HL-60 (cell line): ENCODE data around the gene TMEFF2.

Experiments
- DNase-seq, 2 experiments: peaks; one replicate each; pipeline ENCODE4 v3.0.0-alpha.2; 2010 to 2020; ENCODE audit warnings: low read depth in 1 of 2, low spot score in 1 of 2
- H3K27ac ChIP-seq: fragments of 250-450 bp; sonication (Bioruptor Pico); replicated peaks from 2 replicates; pipeline ENCODE4 v1.5.1; 2020; ENCODE audit warnings: mild to moderate bottlenecking, moderate library complexity
- H3K27me3 ChIP-seq: fragments of 250-450 bp; sonication (Bioruptor Pico); 2 replicates; pipeline ENCODE4 v1.5.1; 2021; ENCODE audit warnings: mild to moderate bottlenecking, moderate library complexity; ENCODE audit not compliant: insufficient read depth, poor library complexity, severe bottlenecking
- H3K4me3 ChIP-seq: replicated peaks from 2 replicates; pipeline ENCODE4 v1.5.1; 2011; ENCODE audit warnings: mild to moderate bottlenecking, control low read depth, low read length; ENCODE audit not compliant: insufficient read depth
- CTCF ChIP-seq: IDR thresholded peaks from one replicate; pipeline ENCODE4 v1.5.1; 2011; ENCODE audit warnings: low read length, control low read depth, inconsistent platforms; ENCODE audit not compliant: insufficient read depth
- GABPA ChIP-seq: IDR thresholded peaks from 2 replicates; pipeline ENCODE4 v1.6.1; 2012; ENCODE audit warnings: low read depth
- POLR2AphosphoS5 ChIP-seq: IDR thresholded peaks from 2 replicates; pipeline ENCODE4 v1.6.1; 2012; ENCODE audit warnings: low read depth
- REST ChIP-seq: IDR thresholded peaks from 2 replicates; pipeline ENCODE4 v1.6.1; 2012; ENCODE audit warnings: low read depth; ENCODE audit not compliant: insufficient replicate concordance
- SPI1 ChIP-seq: IDR thresholded peaks from 2 replicates; pipeline ENCODE4 v1.6.1; 2012; ENCODE audit warnings: low read depth, mild to moderate bottlenecking, borderline replicate concordance

The TMEFF2 gene

GRCh38 chr2:191929288-191929687 lies 265.4 kb downstream of the TMEFF2 start:
- DNase-seq, result no peak
- H3K27me3 ChIP-seq, result peaks cover 5% of the 10 kb centered on the region
- no peak overlapping the region for H3K4me3 ChIP-seq
- TF ChIP-seq REST (no peak), GABPA (no peak), CTCF (no peak), SPI1 (no peak), POLR2AphosphoS5 (no peak)
- no peak overlapping the region for H3K27ac ChIP-seq

- TF ChIP-seq REST, result no peak
- TF ChIP-seq CTCF, result no peak
- TF ChIP-seq SPI1, result no peak
- no peak for TF ChIP-seq GABPA
- TF ChIP-seq POLR2AphosphoS5, result no peak
- H3K27me3 ChIP-seq, result peaks cover 5% of the 10 kb centered on the region
- no peak overlapping the region for H3K27ac ChIP-seq
- no peak overlapping the region for H3K4me3 ChIP-seq
- no peak for DNase-seq
Observed at GRCh38 chr2:191927991-191928390, 266.7 kb downstream of the TMEFF2 start.

GRCh38 chr2:191927319-191927867 lies 267.3 kb downstream of the TMEFF2 start:
- Histone ChIP-seq H3K27ac (no peak overlapping the region), H3K4me3 (no peak overlapping the region), H3K27me3 (peaks cover 5% of the 10 kb centered on the region)
- DNase-seq, result no peak
- no peak for TF ChIP-seq GABPA
- TF ChIP-seq SPI1, result no peak
- TF ChIP-seq REST, result no peak

DNA sequence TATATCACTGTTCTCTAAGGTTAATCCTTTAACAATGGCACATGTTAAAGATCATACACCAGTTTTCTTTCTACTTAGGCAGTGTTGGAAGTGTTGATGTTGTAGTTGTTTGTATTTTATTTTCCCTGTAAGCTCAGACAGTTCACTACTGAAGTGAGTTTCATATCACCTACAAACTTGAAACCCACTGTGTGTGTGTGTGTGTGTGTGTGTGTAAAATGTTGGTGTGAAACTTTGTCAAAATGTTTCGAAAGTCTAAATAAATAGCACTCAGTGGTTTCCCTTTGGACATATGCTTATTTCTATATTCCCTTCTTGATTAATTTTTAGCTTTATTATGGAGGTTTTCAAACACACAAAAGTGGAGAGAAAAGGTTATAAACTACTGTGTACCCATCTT lies 268.1 kb downstream of the TMEFF2 start:
- H3K27ac ChIP-seq, result no peak overlapping the region
- H3K4me3 ChIP-seq, result no peak overlapping the region
- H3K27me3 ChIP-seq, result peaks cover 5% of the 10 kb centered on the region
- TF ChIP-seq SPI1 (no peak), REST (no peak), POLR2AphosphoS5 (no peak), GABPA (no peak), CTCF (no peak)
- no peak for DNase-seq
